Measurements from ENCODE around the gene FOSL1. TPM values are rescaled to one million over a fixed set of nuclear protein-coding genes. Genes with fewer than 3 reads are reported as not detected.

Gene FOSL1
- total RNA-seq, 1 experiment from 2014 or later: 125 TPM

DNA sequence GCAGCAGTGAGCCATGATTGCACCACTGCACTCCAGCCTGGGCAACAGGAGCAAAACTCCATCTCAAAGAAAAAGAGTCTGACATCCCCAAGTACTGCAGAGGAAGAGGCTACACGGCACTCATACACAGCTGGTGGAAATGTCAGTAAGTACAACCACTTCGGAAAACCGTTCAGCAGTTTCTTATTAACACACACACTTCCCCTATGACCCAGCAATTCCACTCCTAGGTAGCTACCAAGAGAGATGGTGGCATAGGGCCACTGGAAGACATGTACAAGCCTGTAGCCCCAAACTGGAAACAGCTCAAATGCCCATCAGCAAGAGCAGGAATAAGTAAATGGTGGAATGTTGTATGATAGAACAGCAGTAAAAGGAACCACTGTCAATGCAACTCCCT is 22.4 kb upstream of the FOSL1 start:
- peaks cover 9 to 19% of the 10 kb centered on the region in 2 experiments for H3K4me1 ChIP-seq (ENCODE audit: control insufficient read depth in 1 of 2, insufficient read depth in 2 of 2, low read length in 2 of 2)
- TF ChIP-seq ZNF274 (IDR thresholded peaks at IDR 0.05; ENCODE audit: low read depth, low read length) (no peak), FOSL1 (IDR thresholded peaks at IDR 0.05; ENCODE audit: low read depth) (no peak), SIN3A (IDR thresholded peaks at IDR 0.05; ENCODE audit: low read depth) (no peak), EGR1 (IDR thresholded peaks at IDR 0.05; ENCODE audit: low read depth) (no peak), CEBPB (IDR thresholded peaks at IDR 0.05; ENCODE audit: low read depth) (no peak), SP1 (IDR thresholded peaks at IDR 0.05; ENCODE audit: low read depth) (no peak), CBX3 (IDR thresholded peaks at IDR 0.05; ENCODE audit: low read depth) (no peak), POLR2A (IDR thresholded peaks at IDR 0.05; ENCODE audit: borderline replicate concordance, extremely low read depth, insufficient read depth, insufficient read length) (no peak), JUND (IDR thresholded peaks at IDR 0.05) (no peak), SRF (IDR thresholded peaks at IDR 0.05; ENCODE audit: low read depth) (no peak)
- TF ChIP-seq, protein P1, sequence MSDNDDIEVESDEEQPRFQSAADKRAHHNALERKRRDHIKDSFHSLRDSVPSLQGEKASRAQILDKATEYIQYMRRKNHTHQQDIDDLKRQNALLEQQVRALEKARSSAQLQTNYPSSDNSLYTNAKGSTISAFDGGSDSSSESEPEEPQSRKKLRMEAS (IDR thresholded peaks at IDR 0.05): no peak
- TF ChIP-seq, protein P2, sequence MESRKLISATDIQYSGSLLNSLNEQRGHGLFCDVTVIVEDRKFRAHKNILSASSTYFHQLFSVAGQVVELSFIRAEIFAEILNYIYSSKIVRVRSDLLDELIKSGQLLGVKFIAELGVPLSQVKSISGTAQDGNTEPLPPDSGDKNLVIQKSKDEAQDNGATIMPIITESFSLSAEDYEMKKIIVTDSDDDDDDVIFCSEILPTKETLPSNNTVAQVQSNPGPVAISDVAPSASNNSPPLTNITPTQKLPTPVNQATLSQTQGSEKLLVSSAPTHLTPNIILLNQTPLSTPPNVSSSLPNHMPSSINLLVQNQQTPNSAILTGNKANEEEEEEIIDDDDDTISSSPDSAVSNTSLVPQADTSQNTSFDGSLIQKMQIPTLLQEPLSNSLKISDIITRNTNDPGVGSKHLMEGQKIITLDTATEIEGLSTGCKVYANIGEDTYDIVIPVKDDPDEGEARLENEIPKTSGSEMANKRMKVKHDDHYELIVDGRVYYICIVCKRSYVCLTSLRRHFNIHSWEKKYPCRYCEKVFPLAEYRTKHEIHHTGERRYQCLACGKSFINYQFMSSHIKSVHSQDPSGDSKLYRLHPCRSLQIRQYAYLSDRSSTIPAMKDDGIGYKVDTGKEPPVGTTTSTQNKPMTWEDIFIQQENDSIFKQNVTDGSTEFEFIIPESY (IDR thresholded peaks at IDR 0.05; ENCODE audit: extremely low read depth, insufficient replicate concordance, low read length): no peak
- ATAC-seq (no peak), DNase-seq (ENCODE audit: low read depth, low spot score) (no peak)
- no peak overlapping the region for H2AFZ ChIP-seq (ENCODE audit: low read depth, low read length, poor library complexity, severe bottlenecking)
- H3K4me2 ChIP-seq (ENCODE audit: low read length): no peak overlapping the region
- BruUV-seq (replicated peaks): no TSS peak
- H3K9me2 ChIP-seq (ENCODE audit: insufficient read depth): no peaks in the 10 kb centered on the region
- CTCF ChIA-PET: interaction anchor here (1.1 kb wide), 1 partner anchor 9 kb away, joined by 3 read pairs; no protein-coding TSS in a partner anchor
- intact Hi-C loops (cut with micrococcal nuclease): no loop called here
- H4K20me1 ChIP-seq (ENCODE audit: insufficient read depth): no peaks in the 10 kb centered on the region
- H3K79me2 ChIP-seq (ENCODE audit: insufficient read depth, low read length): peaks cover 29% of the 10 kb centered on the region
- no peaks in the 10 kb centered on the region for H3K9me3 ChIP-seq (ENCODE audit: control insufficient read depth in 1 of 2, insufficient read depth in 1 of 2, low read depth in 1 of 2, low read length in 2 of 2)
- H3K9ac ChIP-seq (ENCODE audit: low read length): no peak overlapping the region
- peaks cover 5 to 27% of the 10 kb centered on the region in 2 experiments; a peak in 3 of 4 replicates for H3K36me3 ChIP-seq (ENCODE audit: control insufficient read depth in 1 of 2, insufficient read depth in 2 of 2, low read length in 2 of 2)
- H3K4me3 ChIP-seq (replicated peaks in 1 of 2; ENCODE audit: low read depth in 1 of 2, low read length in 2 of 2): no peak overlapping the region
- POLR2A ChIA-PET: no interaction called here
- RAD21 ChIA-PET (ENCODE audit: low non-redundant PET in 1 of 2, low total read pairs in 2 of 2, uncharacterized antibody in 2 of 2, unreplicated experiment in 2 of 2): no interaction called here
- no peak overlapping the region for H3K27ac ChIP-seq (ENCODE audit: low read depth, low read length)
- no peaks in the 10 kb centered on the region for H3K27me3 ChIP-seq (ENCODE audit: insufficient read depth, low read length)
